Nephron (organoid): ENCODE measurements around the gene ALK.

Experiments
- H3K27ac Mint-ChIP-seq, 3 experiments: 2 replicates each; pipeline ENCODE4 v1.8.0; 2020; ENCODE audit warnings: mixed read lengths in 3 of 3, mild to moderate bottlenecking in 2 of 3, moderate library complexity in 1 of 3
- H3K27me3 Mint-ChIP-seq: 2 replicates; pipeline ENCODE4 v1.8.0; 2021; ENCODE audit warnings: low read depth, mild to moderate bottlenecking, moderate library complexity, mixed read lengths
- H3K36me3 Mint-ChIP-seq: 2 replicates; pipeline ENCODE4 v1.8.0; 2020; ENCODE audit warnings: low read depth, mixed read lengths
- H3K4me1 Mint-ChIP-seq: 2 replicates; pipeline ENCODE4 v1.8.0; 2020; ENCODE audit warnings: mixed read lengths
- H3K4me3 Mint-ChIP-seq, 3 experiments: 2 replicates each; pipeline ENCODE4 v1.8.0; 2020; ENCODE audit warnings: mild to moderate bottlenecking in 3 of 3, mixed read lengths in 3 of 3, moderate library complexity in 2 of 3
- H3K9me3 Mint-ChIP-seq: 2 replicates; pipeline ENCODE4 v1.8.0; 2020; ENCODE audit warnings: mixed read lengths
- TF ChIP-seq, protein P1 (sequence below), 3 experiments: fragments of 200-600 bp; sonication (generic); IDR thresholded peaks; one replicate each; pipeline ENCODE4 v1.5.0; 2021; ENCODE audit warnings: antibody characterized with exemption in 3 of 3; ENCODE audit not compliant: unreplicated experiment in 3 of 3

Gene ALK

DNA sequence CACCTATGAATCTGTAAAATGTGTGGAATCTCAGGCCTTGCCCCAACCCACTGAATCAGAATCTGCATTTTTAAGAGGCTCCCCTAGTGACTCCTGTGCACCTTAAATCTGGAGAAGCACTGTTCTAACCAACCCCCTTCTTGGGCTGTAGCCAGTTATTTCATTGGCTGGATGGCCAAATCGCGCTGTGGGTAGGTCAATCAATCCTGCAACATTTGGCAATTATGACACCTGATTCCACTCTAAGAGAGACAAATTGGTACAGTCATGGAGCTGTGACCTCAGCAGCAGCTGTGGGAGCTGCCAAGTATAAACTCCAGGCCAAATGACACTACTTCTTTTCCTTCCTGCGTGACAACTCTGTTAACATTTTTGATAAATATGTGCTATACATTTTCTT, 597.4 kb downstream of the ALK start:
- H3K36me3 Mint-ChIP-seq = no peaks in the 10 kb centered on the region
- peaks cover 39% of the 10 kb centered on the region for H3K27me3 Mint-ChIP-seq
- peak overlapping the region in 1 of 3 experiments; percentile 2 for H3K4me3 Mint-ChIP-seq
- TF ChIP-seq, protein P1, sequence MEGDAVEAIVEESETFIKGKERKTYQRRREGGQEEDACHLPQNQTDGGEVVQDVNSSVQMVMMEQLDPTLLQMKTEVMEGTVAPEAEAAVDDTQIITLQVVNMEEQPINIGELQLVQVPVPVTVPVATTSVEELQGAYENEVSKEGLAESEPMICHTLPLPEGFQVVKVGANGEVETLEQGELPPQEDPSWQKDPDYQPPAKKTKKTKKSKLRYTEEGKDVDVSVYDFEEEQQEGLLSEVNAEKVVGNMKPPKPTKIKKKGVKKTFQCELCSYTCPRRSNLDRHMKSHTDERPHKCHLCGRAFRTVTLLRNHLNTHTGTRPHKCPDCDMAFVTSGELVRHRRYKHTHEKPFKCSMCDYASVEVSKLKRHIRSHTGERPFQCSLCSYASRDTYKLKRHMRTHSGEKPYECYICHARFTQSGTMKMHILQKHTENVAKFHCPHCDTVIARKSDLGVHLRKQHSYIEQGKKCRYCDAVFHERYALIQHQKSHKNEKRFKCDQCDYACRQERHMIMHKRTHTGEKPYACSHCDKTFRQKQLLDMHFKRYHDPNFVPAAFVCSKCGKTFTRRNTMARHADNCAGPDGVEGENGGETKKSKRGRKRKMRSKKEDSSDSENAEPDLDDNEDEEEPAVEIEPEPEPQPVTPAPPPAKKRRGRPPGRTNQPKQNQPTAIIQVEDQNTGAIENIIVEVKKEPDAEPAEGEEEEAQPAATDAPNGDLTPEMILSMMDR (IDR thresholded peaks at IDR 0.05; ENCODE audit: unreplicated experiment in 3 of 3) = no peak
- H3K9me3 Mint-ChIP-seq = peaks cover 5% of the 10 kb centered on the region
- H3K27ac Mint-ChIP-seq = peak overlapping the region in 2 of 3 experiments; percentile 1 to 18
- peaks cover 29% of the 10 kb centered on the region for H3K4me1 Mint-ChIP-seq

DNA sequence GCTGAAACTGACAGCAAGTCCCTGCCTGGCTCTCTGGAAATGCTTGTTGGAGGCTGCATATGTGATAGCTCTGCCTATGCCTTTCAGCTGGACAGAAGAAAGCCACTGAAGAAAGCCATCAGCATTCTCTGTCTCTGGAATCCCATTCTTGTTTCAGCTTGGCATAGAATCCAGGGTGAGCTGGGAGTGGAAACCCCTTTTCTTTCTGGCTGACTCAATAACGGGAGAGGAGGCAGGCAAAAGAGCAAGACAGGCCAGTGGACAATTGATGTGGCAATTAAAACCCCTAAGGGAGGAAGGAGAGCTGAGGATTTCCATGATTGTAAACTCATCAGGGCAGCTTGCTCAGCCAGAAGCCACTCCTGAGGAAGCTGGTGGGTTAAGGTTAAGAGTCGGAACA, 598.1 kb downstream of the ALK start:
- peaks cover 29% of the 10 kb centered on the region for H3K4me1 Mint-ChIP-seq
- H3K27ac Mint-ChIP-seq = no peak overlapping the region
- H3K9me3 Mint-ChIP-seq = peaks cover 5% of the 10 kb centered on the region
- TF ChIP-seq, protein P1 (IDR thresholded peaks at IDR 0.05; ENCODE audit: unreplicated experiment in 3 of 3) = no peak
- no peaks in the 10 kb centered on the region for H3K36me3 Mint-ChIP-seq
- H3K27me3 Mint-ChIP-seq = peaks cover 35% of the 10 kb centered on the region
- H3K4me3 Mint-ChIP-seq = no peak overlapping the region

DNA sequence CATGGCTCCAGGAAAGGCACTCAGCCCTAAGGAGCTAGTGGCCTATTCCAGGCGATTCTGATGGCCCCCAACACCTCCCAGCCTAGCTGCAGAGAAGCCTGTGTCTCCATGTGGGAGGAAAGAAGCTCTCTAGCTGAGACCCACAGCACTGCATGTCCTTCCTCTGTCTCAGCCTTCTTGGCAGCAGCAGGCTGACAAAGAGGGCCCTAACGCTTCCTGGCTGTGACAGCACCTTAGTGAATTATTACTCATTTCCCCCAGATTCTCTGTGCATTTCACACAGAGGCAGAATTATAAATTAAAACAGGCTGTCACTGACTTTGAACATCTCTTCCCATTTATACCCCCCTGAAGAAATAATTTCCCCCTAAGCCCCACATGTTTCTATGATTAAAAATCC, 599.4 kb downstream of the ALK start:
- Mint-ChIP-seq H3K9me3 (peaks cover 2% of the 10 kb centered on the region), H3K27me3 (peaks cover 43% of the 10 kb centered on the region), H3K36me3 (no peaks in the 10 kb centered on the region), H3K4me1 (peaks cover 29% of the 10 kb centered on the region), H3K4me3 (no peak overlapping the region), H3K27ac (peak overlapping the region in 2 of 3 experiments; percentile 19 to 32)
- TF ChIP-seq, protein P1 (IDR thresholded peaks at IDR 0.05; ENCODE audit: unreplicated experiment in 3 of 3) = no peak

DNA sequence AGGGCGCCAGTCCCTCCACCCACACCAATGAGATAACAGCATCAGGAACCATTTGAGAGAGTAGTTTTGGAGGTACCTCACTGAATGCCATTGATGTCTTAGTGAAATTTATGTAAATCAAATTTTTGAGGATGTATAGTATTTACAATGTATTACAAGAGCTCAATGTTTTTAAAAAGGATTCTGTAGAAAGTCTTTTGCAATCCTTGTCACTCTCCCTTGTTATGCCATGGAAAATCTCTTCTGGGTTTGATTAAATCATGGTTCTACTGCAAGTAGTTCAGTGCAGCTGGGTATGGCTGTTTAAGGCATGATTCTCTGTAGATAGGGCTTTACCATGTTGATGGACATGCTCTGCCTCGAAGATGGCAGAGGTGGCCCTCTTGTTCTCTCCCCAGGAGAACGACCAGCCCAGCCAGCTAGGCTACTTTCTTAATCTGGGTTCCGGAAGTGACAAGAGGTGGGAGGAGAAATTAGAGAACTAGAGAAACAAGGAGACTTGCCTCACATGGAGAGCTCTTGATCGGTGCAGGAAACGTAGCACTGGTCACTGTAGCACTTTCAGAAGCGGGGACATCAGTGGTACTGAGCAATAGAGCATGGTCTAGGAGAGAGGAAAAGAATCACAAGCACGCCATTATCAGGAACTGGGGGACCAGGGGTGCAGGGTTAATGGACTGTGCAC, 603.4 kb downstream of the ALK start:
- Mint-ChIP-seq H3K36me3 (no peaks in the 10 kb centered on the region), H3K27me3 (peaks cover 57% of the 10 kb centered on the region), H3K4me1 (peaks cover 21% of the 10 kb centered on the region), H3K4me3 (no peak overlapping the region), H3K27ac (no peak overlapping the region), H3K9me3 (peaks cover 2% of the 10 kb centered on the region)
- TF ChIP-seq, protein P1 (IDR thresholded peaks at IDR 0.05; ENCODE audit: unreplicated experiment in 3 of 3) = no peak

DNA sequence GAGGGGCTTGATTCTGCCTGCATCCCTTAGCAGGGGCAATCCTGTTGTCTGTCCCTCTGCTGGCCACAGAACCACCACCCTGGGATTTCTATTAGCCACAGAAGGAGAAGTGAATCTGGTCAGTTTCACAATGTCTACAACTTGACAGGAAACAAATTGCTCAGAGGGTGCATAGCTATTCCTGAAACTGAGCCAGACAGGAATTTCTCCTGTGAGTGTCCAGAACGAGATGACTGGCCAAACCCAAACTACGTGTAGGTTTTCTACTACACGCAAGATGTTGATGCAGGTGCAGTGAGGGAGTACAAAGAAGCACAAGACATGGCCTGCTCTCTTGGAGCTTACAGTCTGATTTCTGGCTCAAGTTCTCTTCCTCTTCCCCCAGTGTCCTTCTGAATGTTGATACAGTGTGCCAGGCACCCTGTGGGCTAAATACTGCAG, 604.3 kb downstream of the ALK start:
- TF ChIP-seq, protein P1 (IDR thresholded peaks at IDR 0.05; ENCODE audit: unreplicated experiment in 3 of 3) = no peak
- H3K27me3 Mint-ChIP-seq = peaks cover 57% of the 10 kb centered on the region
- H3K36me3 Mint-ChIP-seq = no peaks in the 10 kb centered on the region

More for the DNA sequence above, 604.3 kb downstream of the ALK start:
- Mint-ChIP-seq H3K4me3 (no peak overlapping the region), H3K27ac (no peak overlapping the region), H3K9me3 (peaks cover 2% of the 10 kb centered on the region), H3K4me1 (peaks cover 18% of the 10 kb centered on the region)
